RWPE1 (cell line): ENCODE results near the gene IZUMO4.

ENCODE experiments used
- CTCF ChIA-PET: fragments of 350-600 bp; sonication (Branson Sonifier 250); formaldehyde crosslinking; extraction: SDS; loops from one replicate; lab custom pipeline; 2021; lab: Yijun Ruan, JAX
- POLR2A ChIA-PET: fragments of 400-600 bp; formaldehyde crosslinking; extraction: SDS; loops from one replicate; lab custom pipeline; 2020; ENCODE audit warnings: antibody characterized with exemption; ENCODE audit not compliant: low non-redundant PET; lab: Yijun Ruan, JAX
- DNase-seq: peaks from one replicate; pipeline ENCODE4 v3.0.0; 2012; ENCODE audit warnings: low spot score
- H3K27ac ChIP-seq: fragments of 450-650 bp; 2 replicates; pipeline ENCODE4 v1.5.1; 2017
- CTCF ChIP-seq: fragments of 450-650 bp; conservative IDR thresholded peaks from 2 replicates; pipeline ENCODE4 v1.5.1; 2017; ENCODE audit warnings: low read depth, mild to moderate bottlenecking

Gene IZUMO4

GRCh38 chr19:2076526-2076944 lies 20.2 kb upstream of the IZUMO4 start:
- TF ChIP-seq CTCF, result no peak
- POLR2A ChIA-PET, result no interaction called here
- CTCF ChIA-PET, result interaction anchor here (0.6 kb wide), 1 partner anchor 40 kb away, joined by 4 read pairs; no protein-coding TSS in a partner anchor
- no peak for DNase-seq
- no peak overlapping the region for H3K27ac ChIP-seq

- no peak for TF ChIP-seq CTCF
- DNase-seq, result no peak
- ChIA-PET CTCF (interaction anchor here (0.6 kb wide), 2 partner anchors 7 to 314 kb away, joined by 3 to 4 read pairs; no protein-coding TSS in a partner anchor), POLR2A (no interaction called here)
- H3K27ac ChIP-seq, result 0 out of 2 replicates have a peak overlapping the region, but pooled peaks have one; percentile 98
Measured at GRCh38 chr19:2077398-2077797, 19.3 kb upstream of the IZUMO4 start.

- ChIA-PET CTCF (interaction anchor here (0.6 kb wide), 2 partner anchors 8 to 314 kb away, joined by 3 to 4 read pairs; no protein-coding TSS in a partner anchor), POLR2A (no interaction called here)
- H3K27ac ChIP-seq, result peak overlapping the region; percentile 98
- DNase-seq, result no peak
- no peak for TF ChIP-seq CTCF
Measured at GRCh38 chr19:2077833-2078619, 18.7 kb upstream of the IZUMO4 start.

- ChIA-PET CTCF (no interaction called here), POLR2A (no interaction called here)
- no peak for TF ChIP-seq CTCF
- DNase-seq, result no peak
- H3K27ac ChIP-seq, result peak overlapping the region; percentile 98
Measured at GRCh38 chr19:2079076-2079864, 17.4 kb upstream of the IZUMO4 start.

GRCh38 chr19:2079865-2080301 lies 16.8 kb upstream of the IZUMO4 start:
- no peak for DNase-seq
- peak overlapping the region; percentile 98 for H3K27ac ChIP-seq
- CTCF ChIA-PET, result no interaction called here
- POLR2A ChIA-PET, result no interaction called here
- no peak for TF ChIP-seq CTCF

- DNase-seq, result no peak
- no peak for TF ChIP-seq CTCF
- ChIA-PET CTCF (interaction anchor here (1.0 kb wide), 1 partner anchor 10 kb away, joined by 5 read pairs; no protein-coding TSS in a partner anchor), POLR2A (no interaction called here)
- peak overlapping the region; percentile 98 for H3K27ac ChIP-seq
Measured at GRCh38 chr19:2080336-2080988, 16.3 kb upstream of the IZUMO4 start.
